CD8-positive, alpha-beta memory T cell (primary cell): ENCODE measurements around the gene ITK. TPM values are rescaled to one million over a fixed set of nuclear protein-coding genes. Genes with fewer than 3 reads are reported as not detected.
"Not testable (repeated sequence)": the region's sequence is repeated elsewhere in the genome, so short reads cannot be mapped to it uniquely, and the experiment has no call there.

Experiments used
- CTCF ChIA-PET: fragments of 350-600 bp; sonication (Branson Sonifier 250); formaldehyde crosslinking; loops from one replicate; lab custom pipeline; 2021; ENCODE audit warnings: antibody characterized with exemption; lab: Charles Lee
- POLR2A ChIA-PET: fragments of 350-600 bp; sonication (Branson Sonifier 250); formaldehyde crosslinking; loops from one replicate; lab custom pipeline; 2021; ENCODE audit warnings: antibody characterized with exemption; lab: Charles Lee
- DNase-seq, 5 donors: peaks; one replicate each; pipeline versions ENCODE4 v3.0.0 to v3.0.0-alpha.2; 2020 to 2022; ENCODE audit warnings: mixed read lengths in 1 of 5
- H3K27ac ChIP-seq: one replicate; pipeline ENCODE4 v1.7.0; 2013; ENCODE audit warnings: low read depth, mild to moderate bottlenecking, low read length, moderate library complexity
- H3K27me3 ChIP-seq: 2 replicates; pipeline ENCODE4 v1.7.0; 2013; ENCODE audit warnings: low read length, mild to moderate bottlenecking; ENCODE audit not compliant: insufficient read depth, poor library complexity, severe bottlenecking
- H3K36me3 ChIP-seq: 2 replicates; pipeline ENCODE4 v1.7.0; 2013; ENCODE audit warnings: mild to moderate bottlenecking, low read length, moderate library complexity; ENCODE audit not compliant: insufficient read depth
- H3K4me1 ChIP-seq: 2 replicates; pipeline ENCODE4 v1.7.0; 2013; ENCODE audit warnings: mild to moderate bottlenecking, low read length, moderate library complexity; ENCODE audit not compliant: insufficient read depth
- H3K4me3 ChIP-seq: 2 replicates; pipeline ENCODE4 v1.7.0; 2013; ENCODE audit warnings: mild to moderate bottlenecking, low read length
- H3K9me3 ChIP-seq: 2 replicates; pipeline ENCODE4 v1.7.0; 2013; ENCODE audit warnings: mild to moderate bottlenecking, low read length
- H3K27ac Mint-ChIP-seq, 8 donors: one replicate each; pipeline ENCODE4 v1.8.0; 2020 to 2021; ENCODE audit warnings: mixed read lengths in 8 of 8, mild to moderate bottlenecking in 6 of 8, inconsistent platforms in 3 of 8, moderate library complexity in 3 of 8
- H3K27me3 Mint-ChIP-seq, 2 donors: one replicate each; pipeline ENCODE4 v1.8.0; 2020 to 2021; ENCODE audit warnings: mixed read lengths in 2 of 2, mild to moderate bottlenecking in 1 of 2, moderate library complexity in 1 of 2
- H3K36me3 Mint-ChIP-seq, 3 donors: one replicate each; pipeline ENCODE4 v1.8.0; 2020 to 2021; ENCODE audit warnings: mixed read lengths in 3 of 3, inconsistent platforms in 1 of 3, mild to moderate bottlenecking in 1 of 3
- H3K4me1 Mint-ChIP-seq, 3 donors: one replicate each; pipeline ENCODE4 v1.8.0; 2020 to 2021; ENCODE audit warnings: mixed read lengths in 3 of 3, inconsistent platforms in 1 of 3, mild to moderate bottlenecking in 1 of 3
- H3K4me3 Mint-ChIP-seq, 7 donors: one replicate each; pipeline ENCODE4 v1.8.0; 2020 to 2021; ENCODE audit warnings: mixed read lengths in 7 of 7, mild to moderate bottlenecking in 6 of 7, moderate library complexity in 4 of 7, inconsistent platforms in 2 of 7
- H3K9me3 Mint-ChIP-seq, 5 donors: one replicate each; pipeline ENCODE4 v1.8.0; 2020 to 2022; ENCODE audit warnings: mixed read lengths in 5 of 5, mild to moderate bottlenecking in 3 of 5, moderate library complexity in 2 of 5, inconsistent platforms in 1 of 5
- polyA plus RNA-seq: library from polyadenylated mRNA; unstranded; fragments of 300-500 nt; fragmentation: Illumina TruSeq; gene quantifications from one replicate; pipeline ENCODE4 v1.2.3, GENCODE V29; 2021
- total RNA-seq, 2 experiments: library from RNA; stranded (reverse); gene quantifications; one replicate each; pipeline ENCODE4 v1.2.3, GENCODE V29; 2021

The ITK gene
- total and polyA plus RNA-seq, 3 experiments from 2014 or later = 129 to 162 (median 150) TPM

- ChIA-PET CTCF (interaction anchor here (0.8 to 2.0 kb wide), 5 partner anchors 8 to 55 kb away, joined by 3 to 8 read pairs (median 4); partner anchors contain the start of gene ITK), POLR2A (interaction anchor here (0.6 to 1.5 kb wide), 4 partner anchors 8 to 90 kb away, joined by 3 to 7 read pairs (median 4); partner anchors contain the start of gene ITK)
- H3K36me3 ChIP-seq = no peaks in the 10 kb centered on the region
- DNase-seq = peak; percentile 52 to 81 (median 74)
- Mint-ChIP-seq H3K4me1 (peaks cover 44 to 74% (median 64%) of the 10 kb centered on the region in 3 donors), H3K4me3 (peak overlapping the region in 6 of 7 donors; percentile 43 to 70 (median 58)), H3K27ac (peak overlapping the region; percentile 31 to 96 (median 91)), H3K36me3 (peaks cover 0 to 8% (median 0%) of the 10 kb centered on the region in 3 donors), H3K9me3 (peaks cover 0 to 5% (median 0%) of the 10 kb centered on the region in 5 donors), H3K27me3 (no peaks in the 10 kb centered on the region)
- peaks cover 36% of the 10 kb centered on the region for H3K4me1 ChIP-seq
- no peak overlapping the region for H3K27ac ChIP-seq
- no peaks in the 10 kb centered on the region for H3K9me3 ChIP-seq
- H3K4me3 ChIP-seq = peak overlapping the region; percentile 37
- no peaks in the 10 kb centered on the region for H3K27me3 ChIP-seq
Observed at GRCh38 chr5:157172403-157172802, 8.2 kb upstream of the ITK start.

- CTCF ChIA-PET = interaction anchor here (0.7 to 1.9 kb wide), 4 partner anchors 14 to 26 kb away, joined by 4 to 7 read pairs (median 5); no protein-coding TSS in a partner anchor
- Mint-ChIP-seq H3K36me3 (peaks cover 0 to 4% (median 1%) of the 10 kb centered on the region in 3 donors), H3K4me1 (peaks cover 66 to 81% (median 78%) of the 10 kb centered on the region in 3 donors), H3K27me3 (no peaks in the 10 kb centered on the region), H3K27ac (peak overlapping the region in 5 of 8 donors; percentile 27 to 79 (median 72)), H3K4me3 (peak overlapping the region in 1 of 7 donors; percentile 2), H3K9me3 (peaks cover 0 to 4% (median 0%) of the 10 kb centered on the region in 5 donors)
- no peak for DNase-seq
- POLR2A ChIA-PET = interaction anchor here (1.0 kb wide), 1 partner anchor 12 kb away, joined by 4 read pairs; no protein-coding TSS in a partner anchor
- no peak overlapping the region for H3K27ac ChIP-seq
- H3K4me1 ChIP-seq = peaks cover 57% of the 10 kb centered on the region
- H3K9me3 ChIP-seq = no peaks in the 10 kb centered on the region
- H3K36me3 ChIP-seq = no peaks in the 10 kb centered on the region
- H3K4me3 ChIP-seq = no peak overlapping the region
- H3K27me3 ChIP-seq = no peaks in the 10 kb centered on the region
Observed at GRCh38 chr5:157175071-157175612, 5.5 kb upstream of the ITK start.

GRCh38 chr5:157177953-157178352 lies 2.7 kb upstream of the ITK start:
- peak overlapping the region; percentile 29 to 79 (median 68) for H3K4me3 Mint-ChIP-seq
- peak overlapping the region; percentile 84 for H3K4me3 ChIP-seq
- no peaks in the 10 kb centered on the region for H3K27me3 ChIP-seq
- H3K9me3 Mint-ChIP-seq = no peaks in the 10 kb centered on the region
- no peaks in the 10 kb centered on the region for H3K9me3 ChIP-seq
- ChIA-PET CTCF (interaction anchor here (1.0 kb wide), 1 partner anchor 34 kb away, joined by 3 read pairs; no protein-coding TSS in a partner anchor), POLR2A (no interaction called here)
- H3K27ac Mint-ChIP-seq = peak overlapping the region; percentile 85 to 99 (median 96)
- peak overlapping the region; percentile 17 for H3K27ac ChIP-seq
- DNase-seq = no peak
- peaks cover 9 to 22% (median 19%) of the 10 kb centered on the region in 3 donors for H3K36me3 Mint-ChIP-seq
- H3K36me3 ChIP-seq = no peaks in the 10 kb centered on the region
- no peaks in the 10 kb centered on the region for H3K27me3 Mint-ChIP-seq
- peaks cover 45% of the 10 kb centered on the region for H3K4me1 ChIP-seq
- peaks cover 50 to 62% (median 58%) of the 10 kb centered on the region in 3 donors for H3K4me1 Mint-ChIP-seq

- POLR2A ChIA-PET = interaction anchor here (0.8 to 6.0 kb wide), 5 partner anchors 9 to 23 kb away, joined by 3 to 66 read pairs (median 3); no protein-coding TSS in a partner anchor
- H3K9me3 ChIP-seq = no peaks in the 10 kb centered on the region
- peaks cover 35% of the 10 kb centered on the region for H3K4me1 ChIP-seq
- Mint-ChIP-seq H3K36me3 (peaks cover 18 to 31% (median 25%) of the 10 kb centered on the region in 3 donors), H3K27me3 (no peaks in the 10 kb centered on the region), H3K9me3 (no peaks in the 10 kb centered on the region), H3K4me3 (peak overlapping the region; percentile 29 to 79 (median 68)), H3K4me1 (peaks cover 55 to 63% (median 58%) of the 10 kb centered on the region in 3 donors), H3K27ac (peak overlapping the region; percentile 85 to 99 (median 96))
- CTCF ChIA-PET = interaction anchor here (0.6 to 4.1 kb wide), 4 partner anchors 10 to 30 kb away, joined by 3 to 33 read pairs (median 7); no protein-coding TSS in a partner anchor
- H3K4me3 ChIP-seq = peak overlapping the region; percentile 84
- H3K36me3 ChIP-seq = peaks cover 9% of the 10 kb centered on the region
- H3K27me3 ChIP-seq = no peaks in the 10 kb centered on the region
- no peak for DNase-seq
- no peak overlapping the region for H3K27ac ChIP-seq
Observed at GRCh38 chr5:157178966-157179365, 1.7 kb upstream of the ITK start.

- DNase-seq = no peak
- Mint-ChIP-seq H3K4me1 (peaks cover 61 to 72% (median 69%) of the 10 kb centered on the region in 3 donors), H3K9me3 (no peaks in the 10 kb centered on the region), H3K27ac (peak overlapping the region; percentile 35 to 99 (median 96)), H3K4me3 (peak overlapping the region; percentile 93 to 100 (median 97)), H3K36me3 (peaks cover 37 to 60% (median 38%) of the 10 kb centered on the region in 3 donors), H3K27me3 (no peaks in the 10 kb centered on the region)
- ChIA-PET CTCF (interaction anchor here (0.7 to 4.1 kb wide), 3 partner anchors 8 to 44 kb away, joined by 3 to 33 read pairs (median 3); no protein-coding TSS in a partner anchor), POLR2A (interaction anchor here (0.6 to 6.0 kb wide), 7 partner anchors 10 to 91 kb away, joined by 3 to 66 read pairs (median 4); no protein-coding TSS in a partner anchor)
- peak overlapping the region; percentile 84 for H3K4me3 ChIP-seq
- H3K4me1 ChIP-seq = peaks cover 60% of the 10 kb centered on the region
- peaks cover 25% of the 10 kb centered on the region for H3K36me3 ChIP-seq
- H3K27ac ChIP-seq = peak overlapping the region; percentile 79
- H3K9me3 ChIP-seq = no peaks in the 10 kb centered on the region
- no peaks in the 10 kb centered on the region for H3K27me3 ChIP-seq
Observed at GRCh38 chr5:157182143-157182757, 1.6 kb downstream of the ITK start.

GRCh38 chr5:157184117-157184670 lies 3.6 kb downstream of the ITK start:
- Mint-ChIP-seq H3K4me3 (peak overlapping the region; percentile 84 to 100 (median 97)), H3K9me3 (no peaks in the 10 kb centered on the region), H3K27ac (peak overlapping the region; percentile 54 to 97 (median 90)), H3K27me3 (no peaks in the 10 kb centered on the region), H3K36me3 (peaks cover 34 to 78% (median 46%) of the 10 kb centered on the region in 3 donors), H3K4me1 (peaks cover 61 to 72% (median 69%) of the 10 kb centered on the region in 3 donors)
- Histone ChIP-seq H3K27me3 (no peaks in the 10 kb centered on the region), H3K27ac (peak overlapping the region; percentile 30), H3K4me1 (peaks cover 60% of the 10 kb centered on the region), H3K9me3 (no peaks in the 10 kb centered on the region), H3K4me3 (peak overlapping the region; percentile 79), H3K36me3 (peaks cover 27% of the 10 kb centered on the region)
- DNase-seq = no peak
- CTCF ChIA-PET = interaction anchor here (0.7 to 8.1 kb wide), 6 partner anchors 9 to 65 kb away, joined by 3 to 46 read pairs (median 4); partner anchors contain the start of gene MED7
- POLR2A ChIA-PET = interaction anchor here (1.1 to 6.0 kb wide), 3 partner anchors 9 to 41 kb away, joined by 3 to 66 read pairs (median 5); no protein-coding TSS in a partner anchor

- Histone ChIP-seq H3K36me3 (peaks cover 27% of the 10 kb centered on the region), H3K4me3 (peak overlapping the region; percentile 79), H3K4me1 (peaks cover 59% of the 10 kb centered on the region)
- DNase-seq, H3K27ac ChIP-seq, H3K27me3 ChIP-seq, H3K27me3 Mint-ChIP-seq, H3K9me3 Mint-ChIP-seq, H3K9me3 ChIP-seq: not testable (repeated sequence)
- Mint-ChIP-seq H3K27ac (peak overlapping the region; percentile 51 to 97 (median 90)), H3K36me3 (peaks cover 34 to 84% (median 46%) of the 10 kb centered on the region in 3 donors), H3K4me1 (peaks cover 59 to 72% (median 68%) of the 10 kb centered on the region in 3 donors), H3K4me3 (peak overlapping the region; percentile 84 to 100 (median 97))
- POLR2A ChIA-PET = interaction anchor here (0.6 to 1.2 kb wide), 5 partner anchors 9 to 41 kb away, joined by 3 to 8 read pairs (median 4); no protein-coding TSS in a partner anchor
- CTCF ChIA-PET = interaction anchor here (0.9 to 8.1 kb wide), 6 partner anchors 9 to 42 kb away, joined by 3 to 46 read pairs (median 4); partner anchors contain the start of gene MED7
Observed at GRCh38 chr5:157185122-157185521, 4.5 kb downstream of the ITK start.
